ENCODE data around the gene PMPCB.
"Not testable (repeated sequence)": the region's sequence is repeated elsewhere in the genome, so short reads cannot be mapped to it uniquely, and the experiment has no call there.

Gene PMPCB

DNA sequence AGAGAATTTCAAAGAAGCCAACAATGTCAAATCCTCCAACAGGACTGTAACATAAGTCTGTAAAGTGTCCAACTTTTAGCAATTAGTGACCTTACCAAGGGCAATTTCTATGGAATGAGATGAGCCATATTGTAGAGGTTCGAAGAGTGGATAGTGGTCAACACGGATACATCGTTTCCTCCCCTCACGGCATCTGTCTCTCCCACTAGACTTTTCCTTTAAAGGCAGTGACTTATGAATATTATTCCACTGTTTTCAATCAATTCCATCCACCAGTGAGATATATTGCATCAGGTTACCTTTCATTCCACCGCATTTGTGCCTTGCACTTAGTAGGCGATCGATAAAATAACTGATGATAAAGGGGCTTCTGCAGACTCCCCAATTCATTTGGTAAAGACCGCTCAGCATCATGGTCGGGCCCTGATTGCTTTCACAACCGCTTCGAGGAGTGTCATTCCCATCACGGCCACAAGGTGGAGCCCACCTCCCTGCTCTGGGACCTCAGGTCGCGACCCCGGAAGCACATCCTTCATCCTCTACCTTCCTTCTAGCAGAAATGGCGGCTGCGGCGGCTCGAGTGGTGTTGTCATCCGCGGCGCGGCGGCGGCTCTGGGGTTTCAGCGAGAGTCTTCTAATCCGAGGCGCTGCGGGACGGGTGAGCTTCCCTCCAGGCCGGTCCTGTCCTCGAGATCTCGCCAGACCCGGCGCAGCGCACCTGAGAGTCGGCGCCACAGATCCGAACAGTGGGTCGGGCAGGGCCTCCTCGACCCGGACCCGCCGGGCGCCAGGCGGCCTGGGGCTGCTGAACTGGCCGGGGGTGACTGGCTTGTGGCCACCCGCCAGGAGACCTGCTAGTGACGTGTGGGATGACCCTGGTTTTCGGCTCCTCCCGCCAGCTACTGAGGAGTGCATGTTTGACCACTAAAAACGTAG, at the start of gene PMPCB:
TSS of gene PMPCB (plus strand) at position 535 of the 936 bp plus-strand sequence. CDS start at position 560, 25 bp downstream.
- DNase-seq, result peak; percentile 97

GRCh38 chr7:103253699-103254506, 43.3 kb upstream of the PMPCB start:
- DNase-seq, result not testable (repeated sequence)

- DNase-seq, result not testable (repeated sequence)
These were observed 33.2 kb upstream of the PMPCB start for GRCh38 chr7:103264054-103264453.

- not testable (repeated sequence) for DNase-seq
These were observed 31.0 kb upstream of the PMPCB start for GRCh38 chr7:103266229-103266628.

DNA sequence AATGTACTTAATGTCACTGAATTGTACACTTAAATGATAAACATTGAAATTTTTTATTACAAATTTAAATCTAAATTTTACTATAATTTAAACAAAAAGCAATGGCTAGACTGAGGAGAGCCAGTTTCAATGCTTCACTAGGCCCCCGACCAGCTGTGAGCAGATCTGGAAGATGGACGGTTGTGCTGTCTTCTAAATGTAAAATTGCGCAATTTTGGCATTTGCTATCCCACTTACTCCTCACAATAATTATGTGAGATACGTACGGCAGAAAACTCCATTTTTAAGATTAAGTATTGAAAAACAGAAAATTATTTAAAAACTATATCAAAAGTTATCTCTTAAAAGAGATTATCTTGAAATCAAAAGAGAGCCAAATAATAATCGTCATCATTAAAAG, 23.9 kb upstream of the PMPCB start:
- DNase-seq, result not testable (repeated sequence)

GRCh38 chr7:103274867-103275266, 22.4 kb upstream of the PMPCB start:
- DNase-seq, result not testable (repeated sequence)

GRCh38 chr7:103278195-103278594, 19.0 kb upstream of the PMPCB start:
- not testable (repeated sequence) for DNase-seq

DNA sequence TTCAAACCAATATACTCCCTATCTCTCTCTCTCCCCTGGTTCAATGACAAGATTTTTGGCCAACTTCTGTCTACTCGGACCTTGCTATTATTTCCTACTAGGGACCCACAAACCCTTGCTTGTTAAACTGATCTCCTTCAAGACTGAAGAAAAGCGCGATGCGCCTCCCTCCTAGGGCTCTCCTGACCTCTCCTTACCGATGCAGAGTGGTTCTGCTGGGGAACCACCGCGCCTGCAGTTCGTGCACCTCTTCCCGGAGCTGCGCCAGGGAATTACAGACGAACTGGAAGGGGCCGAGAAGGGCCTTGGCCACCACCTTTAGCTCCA, 17.6 kb upstream of the PMPCB start:
- not testable (repeated sequence) for DNase-seq

DNA sequence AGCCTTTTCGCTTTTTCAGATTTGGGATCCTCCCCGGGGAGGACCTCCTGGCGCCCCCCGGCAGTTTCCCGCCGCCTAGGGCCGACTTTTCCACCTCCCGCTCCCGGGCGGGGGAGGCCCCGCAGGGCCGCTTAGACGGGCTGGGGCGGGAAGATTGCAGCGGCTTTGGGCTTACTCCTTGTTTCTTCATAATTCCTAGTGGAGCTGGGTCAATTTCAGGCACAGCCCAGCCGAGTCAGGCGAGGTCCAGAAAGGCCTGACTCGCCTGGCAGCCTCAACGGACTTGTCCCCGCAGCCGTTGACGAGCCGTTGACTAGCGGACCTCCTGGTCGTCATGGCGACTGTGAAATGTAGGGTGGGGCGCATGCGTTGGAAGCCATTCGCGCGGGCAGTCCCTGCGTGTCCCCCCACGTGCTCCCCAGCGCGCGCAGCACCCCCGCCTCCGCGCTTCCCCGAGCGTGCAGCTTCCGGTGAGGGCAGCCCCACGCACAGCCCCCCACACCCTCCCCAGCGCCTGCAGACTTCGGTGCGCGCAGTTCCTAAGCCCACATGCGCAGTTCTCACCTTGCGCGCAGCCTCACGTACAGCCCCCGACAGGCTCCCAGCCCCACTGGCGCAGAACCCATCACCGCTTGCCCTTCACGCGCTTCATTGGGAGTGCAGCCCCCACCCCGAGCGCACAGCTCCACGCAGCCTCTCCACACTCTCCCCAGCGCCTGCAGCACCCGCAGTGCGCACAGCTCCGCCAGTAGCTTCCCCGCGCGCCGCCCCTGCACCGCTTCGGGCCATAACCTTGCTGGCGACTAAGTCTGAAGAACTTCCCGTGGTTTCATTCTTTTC, 17.1 kb upstream of the PMPCB start:
- peak; percentile 82 for DNase-seq

DNA sequence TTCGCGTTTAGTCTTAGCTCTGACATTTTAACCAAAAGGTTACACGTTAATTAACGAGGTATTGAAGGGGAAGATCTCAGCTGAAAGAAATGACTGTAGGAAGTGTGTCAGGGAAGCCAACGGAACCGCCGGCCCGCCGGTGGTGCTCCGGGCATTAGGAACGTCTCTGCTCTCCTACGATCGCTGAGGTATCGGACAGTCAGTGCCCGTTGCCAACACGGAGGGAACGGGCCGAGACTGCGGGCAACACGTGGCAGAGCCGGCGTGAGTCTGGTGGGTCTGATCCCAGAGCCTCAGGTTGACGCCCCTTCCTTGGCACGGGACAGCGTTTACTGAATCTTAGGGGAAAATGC, 16.5 kb upstream of the PMPCB start:
- DNase-seq, result peak; percentile 27

GRCh38 chr7:103282802-103283427, 14.3 kb upstream of the PMPCB start:
- not testable (repeated sequence) for DNase-seq

DNA sequence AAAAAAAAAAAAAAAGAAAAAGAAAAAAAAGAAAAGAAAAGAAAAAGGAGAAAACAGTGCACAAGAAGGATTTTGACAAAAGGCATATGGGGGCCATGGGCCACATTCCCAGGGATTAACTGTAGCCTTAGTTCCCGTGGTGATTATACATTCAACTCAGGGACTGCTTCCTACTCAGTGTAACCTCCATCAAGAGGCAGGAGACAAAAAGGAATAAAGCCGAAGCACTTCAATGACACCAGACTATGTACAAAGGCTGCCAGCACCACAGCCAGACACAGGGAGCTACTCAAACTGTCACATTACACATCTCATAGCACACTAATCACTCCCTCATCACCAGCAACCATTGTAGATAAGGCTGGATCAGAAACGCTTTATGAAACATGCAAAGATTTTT, 5.1 kb upstream of the PMPCB start:
- DNase-seq, result no peak

- no peak for DNase-seq
These were observed 3.7 kb upstream of the PMPCB start for GRCh38 chr7:103293526-103293925.

DNA sequence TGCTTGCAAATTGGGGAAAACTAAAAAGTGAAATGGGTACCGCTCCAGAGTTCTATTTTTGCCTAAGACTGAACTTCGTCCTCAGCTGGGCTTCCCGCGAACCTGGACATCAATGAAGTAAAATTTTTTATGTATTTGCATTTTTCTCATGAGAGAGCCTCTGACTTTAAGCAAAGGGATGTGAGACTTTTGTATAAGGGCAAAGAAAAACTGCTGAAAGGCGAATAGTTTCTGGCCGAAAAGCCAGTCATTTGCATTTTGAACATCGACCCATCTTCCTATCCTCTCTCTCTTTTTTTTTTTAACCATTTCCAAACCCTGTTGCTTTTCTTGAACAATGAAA, 573 bp downstream of the PMPCB start:
- no peak for DNase-seq

DNA sequence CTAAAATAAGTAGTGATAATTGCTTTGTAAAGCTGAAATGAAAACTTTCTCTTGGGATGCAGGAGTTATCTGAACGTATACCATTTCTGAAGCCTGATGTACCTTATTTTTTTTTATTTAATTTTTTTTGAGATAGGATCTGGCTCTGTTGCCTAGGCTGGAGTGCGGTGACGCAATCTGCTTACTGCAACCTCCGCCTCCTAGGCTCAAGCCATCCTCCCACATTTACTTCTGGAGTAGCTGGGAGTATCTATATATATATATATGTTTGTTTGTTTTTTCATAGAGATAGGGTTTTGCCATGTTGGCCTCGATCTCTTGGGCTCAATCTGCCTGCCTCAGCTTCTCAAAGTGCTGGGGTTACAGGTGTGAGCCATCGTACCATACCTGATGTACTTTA, 2.4 kb downstream of the PMPCB start:
- DNase-seq, result no peak

DNA sequence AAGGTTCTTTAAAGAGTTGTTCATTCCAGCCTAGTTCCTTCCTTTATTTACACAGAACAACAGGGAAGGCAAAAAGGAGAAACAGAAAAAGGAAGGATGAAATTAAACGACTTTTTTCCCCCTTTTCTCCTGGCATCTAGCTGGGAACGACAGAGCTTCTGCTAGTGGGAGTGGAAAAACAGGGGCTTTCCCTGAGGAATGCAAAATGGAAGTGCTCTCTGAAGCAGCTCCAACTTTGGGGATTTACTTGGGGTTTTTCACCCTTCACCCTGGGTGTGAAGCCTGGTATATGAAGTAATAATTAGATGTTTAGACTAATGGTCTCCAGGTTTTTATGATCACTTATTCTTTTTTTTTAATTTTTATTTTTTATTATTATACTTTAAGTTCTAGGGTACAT, 4.2 kb downstream of the PMPCB start:
- no peak for DNase-seq

GRCh38 chr7:103307503-103308231, 10.4 kb downstream of the PMPCB start:
- no peak for DNase-seq

DNA sequence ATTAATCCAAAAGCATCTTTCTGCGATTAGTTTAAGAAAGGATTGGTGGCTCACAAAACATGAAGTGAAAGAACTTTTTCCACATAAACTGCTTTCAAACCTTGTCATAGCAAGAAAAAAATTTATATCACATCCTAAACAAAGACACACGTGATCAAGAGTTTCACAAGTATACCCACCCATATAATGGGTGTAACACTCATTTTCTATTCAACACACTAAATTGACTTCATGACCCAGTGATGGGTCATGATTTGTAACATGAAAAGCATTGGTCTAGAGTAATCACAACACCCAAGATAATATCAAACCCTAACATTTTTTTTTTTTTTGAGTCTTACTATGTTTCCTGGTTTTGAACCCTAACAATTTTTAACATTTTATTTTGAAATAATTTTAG, 17.6 kb downstream of the PMPCB start:
- no peak for DNase-seq

- DNase-seq, result no peak
These were observed 19.2 kb downstream of the PMPCB start for GRCh38 chr7:103316380-103316941.

GRCh38 chr7:103317009-103317408, 19.8 kb downstream of the PMPCB start:
- no peak for DNase-seq

DNA sequence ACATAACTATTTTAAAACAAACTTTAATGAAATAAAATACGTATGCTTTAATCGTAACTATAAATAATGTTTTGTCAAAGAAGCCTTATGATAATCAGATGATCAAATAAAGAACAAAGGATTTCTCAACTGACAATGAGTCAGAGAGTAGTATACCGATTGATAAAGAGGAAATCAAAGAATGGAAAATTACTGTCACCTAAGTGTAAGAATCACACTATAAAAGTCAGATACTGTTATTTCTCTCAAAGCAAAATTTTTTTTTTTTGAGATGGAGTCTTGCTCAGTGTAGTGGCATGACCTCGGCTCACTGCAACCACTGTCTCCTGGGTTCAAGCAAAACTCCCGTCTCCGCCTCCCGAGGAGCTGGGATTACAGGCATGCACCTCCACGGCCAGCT, 28.5 kb downstream of the PMPCB start:
- DNase-seq, result no peak

DNA sequence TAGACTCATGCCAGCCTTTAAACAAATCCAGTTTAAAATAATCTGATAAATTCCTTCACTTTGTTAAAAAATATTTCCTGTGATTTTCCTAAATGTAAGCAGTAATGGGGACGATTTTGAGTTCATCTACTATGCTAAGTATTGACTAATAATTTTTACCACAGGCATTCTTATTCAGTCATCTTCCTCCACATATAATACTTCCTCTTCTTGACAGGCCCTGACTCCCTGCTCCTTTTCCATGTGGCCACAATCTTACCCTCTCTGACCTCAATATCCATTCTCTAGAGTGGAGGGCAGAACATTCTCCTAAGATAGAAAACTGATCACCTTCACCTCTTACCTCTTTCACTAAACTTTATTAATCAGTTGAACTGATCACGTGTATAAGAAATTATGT, 39.5 kb downstream of the PMPCB start:
- no peak for DNase-seq

Measured in stimulated activated CD4-positive, alpha-beta T cell treated with anti-CD3 and anti-CD28 coated beads, Interleukin-12 subunit alpha, Interleukin-12 subunit beta, amount 100 ng/mL, for 4 hours (primary cell).